Stimulated activated CD4-positive, alpha-beta T cell treated with anti-CD3 and anti-CD28 coated beads, Interleukin-1b, Interleukin-23, amount 100 ng/mL, for 1 hour (primary cell): ENCODE results near the gene ZNF594.
"Not testable (repeated sequence)": the region's sequence is repeated elsewhere in the genome, so short reads cannot be mapped to it uniquely, and the experiment has no call there.

Source experiments
- DNase-seq, 2 donors: peaks; one replicate each; pipeline ENCODE4 v3.0.0-alpha.2; 2020; ENCODE audit warnings: low read depth in 2 of 2

Gene ZNF594

DNA sequence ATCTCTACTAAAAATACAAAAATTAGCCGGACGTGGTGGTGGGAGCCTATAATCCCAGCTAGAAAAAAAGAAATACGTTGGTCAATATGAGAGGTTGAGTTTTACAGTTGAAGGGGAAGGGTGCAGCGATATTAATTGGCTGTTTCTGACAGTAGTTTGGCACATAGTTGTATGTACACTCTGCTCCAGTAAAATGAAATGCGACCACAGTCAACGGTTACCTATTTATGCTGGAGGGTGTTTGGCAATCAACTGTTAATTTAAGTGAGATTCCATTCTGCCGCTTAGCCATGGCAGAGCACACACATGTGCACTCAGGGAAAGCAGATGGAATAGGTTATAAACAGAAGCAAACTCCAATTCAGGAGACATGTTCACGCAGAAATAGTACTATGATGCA is 9.3 kb upstream of the ZNF594 start:
- no peak for DNase-seq

- no peak for DNase-seq
Measured at GRCh38 chr17:5200360-5200759, 8.7 kb upstream of the ZNF594 start.

DNA sequence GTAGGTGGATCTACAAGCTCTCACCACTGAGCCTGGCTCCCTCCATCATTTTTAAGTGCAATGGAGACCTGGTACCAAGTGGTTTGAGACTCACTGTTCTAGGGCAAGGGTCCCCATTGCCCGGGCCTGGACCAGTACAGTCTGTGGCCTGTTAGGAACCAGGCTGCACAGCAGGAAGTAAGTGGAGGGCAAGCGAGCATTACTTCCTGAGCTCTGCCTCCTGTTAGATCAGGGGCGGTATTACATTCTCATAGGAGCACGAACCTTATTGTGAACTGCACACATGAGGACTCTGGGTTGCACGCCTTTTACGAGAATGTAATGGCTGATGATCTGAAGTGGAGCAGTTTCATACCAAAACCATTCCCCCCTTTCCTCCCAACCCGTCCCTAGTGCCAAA is 6.8 kb upstream of the ZNF594 start:
- no peak for DNase-seq

GRCh38 chr17:5194346-5194745 is 2.7 kb upstream of the ZNF594 start:
- no peak for DNase-seq

- no peak for DNase-seq
Measured at GRCh38 chr17:5184288-5184687, 7.4 kb downstream of the ZNF594 start.

DNA sequence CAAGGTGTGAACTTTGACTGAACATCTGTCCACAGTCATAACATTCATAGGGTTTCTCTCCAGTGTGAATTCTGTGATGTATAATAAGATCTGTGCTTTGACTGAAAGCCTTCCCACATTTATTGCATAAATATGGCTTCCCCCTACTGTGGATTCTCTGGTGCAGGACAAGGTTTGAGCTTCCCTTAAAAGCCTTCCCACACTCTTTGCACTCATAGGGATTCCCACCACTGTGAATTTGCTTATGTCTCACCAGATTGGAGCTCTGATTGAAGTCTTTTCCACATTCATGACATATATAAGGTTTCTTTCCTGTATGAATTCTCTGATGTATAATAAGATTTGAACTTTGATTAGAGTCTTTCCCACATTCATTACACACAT is 8.3 kb downstream of the ZNF594 start:
- DNase-seq: no peak

- no peak for DNase-seq
Measured at GRCh38 chr17:5182597-5183409, 8.9 kb downstream of the ZNF594 start.

- no peak for DNase-seq
Measured at GRCh38 chr17:5181509-5182305, 10.0 kb downstream of the ZNF594 start.

- no peak for DNase-seq
Measured at GRCh38 chr17:5179003-5179402, 12.7 kb downstream of the ZNF594 start.

- not testable (repeated sequence) for DNase-seq
Measured at GRCh38 chr17:5175027-5175426, 16.6 kb downstream of the ZNF594 start.

DNA sequence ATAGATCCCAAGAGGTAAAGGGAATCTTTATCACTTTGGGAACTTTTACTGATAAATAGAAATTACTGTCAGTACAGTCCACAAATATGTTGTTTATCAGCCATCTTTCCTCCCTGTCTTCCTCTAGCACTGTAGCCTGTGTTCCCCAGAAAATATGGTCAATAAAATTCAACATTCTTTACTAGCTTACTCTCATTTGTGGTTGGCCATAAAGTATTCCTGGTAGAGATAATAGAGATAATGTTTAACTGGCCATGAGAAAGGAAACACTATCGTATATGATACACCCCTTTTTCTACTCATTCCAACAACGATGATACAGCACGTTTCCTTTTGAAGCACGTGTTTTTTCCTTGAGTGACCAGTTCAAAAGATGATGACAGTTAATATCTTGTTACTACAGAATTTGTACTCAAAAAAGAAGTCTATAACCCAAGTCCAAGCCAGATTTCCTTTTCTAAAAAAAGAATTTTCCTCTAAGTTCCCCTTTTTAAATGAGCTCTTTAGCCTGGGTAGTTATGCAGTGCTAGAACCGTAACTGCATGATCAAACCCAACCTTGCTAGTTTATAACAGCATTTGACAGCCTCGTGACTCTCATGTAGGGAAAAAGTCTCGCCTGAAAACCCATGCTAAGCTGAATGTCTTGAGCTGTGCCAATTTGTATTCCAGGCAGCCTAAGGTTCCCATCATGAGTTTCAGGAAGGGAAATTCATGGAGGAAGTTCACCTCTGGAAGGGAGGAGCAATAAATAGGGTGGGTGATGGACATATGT is 25.7 kb downstream of the ZNF594 start:
- DNase-seq: not testable (repeated sequence)

DNA sequence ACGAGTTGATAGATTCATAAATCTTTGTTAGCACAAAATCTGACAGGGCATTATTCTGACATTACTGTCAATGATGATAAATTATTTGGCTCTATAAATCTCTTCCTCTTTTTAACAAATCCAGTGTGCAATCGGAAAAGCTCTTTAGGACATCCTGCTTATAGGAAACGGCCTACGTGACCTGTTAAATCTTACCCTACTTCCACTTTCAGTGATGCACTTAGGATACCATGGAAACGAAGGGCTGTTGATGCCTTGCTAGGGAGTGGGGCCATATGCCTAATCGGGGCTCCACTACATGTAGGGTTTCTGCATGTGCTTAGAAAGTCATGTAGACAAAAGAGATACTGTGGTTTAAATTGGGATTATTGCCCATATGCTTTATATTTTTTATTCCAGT is 27.2 kb downstream of the ZNF594 start:
- DNase-seq: no peak

DNA sequence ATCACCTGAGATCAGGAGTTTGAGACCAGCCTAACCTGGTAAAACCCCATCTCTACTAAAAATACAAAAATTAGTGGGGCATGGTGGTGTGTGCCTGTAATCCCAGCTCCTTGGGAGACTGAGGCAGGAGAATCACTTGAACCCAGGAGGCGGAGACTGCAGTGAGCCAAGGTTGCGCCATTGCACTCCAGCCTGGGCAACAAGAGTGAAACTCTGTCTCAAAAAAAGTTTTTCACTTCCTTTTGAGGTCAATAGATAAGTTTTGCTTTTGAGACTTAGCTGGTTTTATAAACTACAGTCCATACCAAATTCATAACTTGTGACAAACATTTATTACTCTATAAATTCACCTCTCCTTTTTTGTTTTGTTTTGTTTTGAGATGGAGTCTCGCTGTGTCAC is 29.9 kb downstream of the ZNF594 start:
- DNase-seq: not testable (repeated sequence)

- DNase-seq: not testable (repeated sequence)
Measured at GRCh38 chr17:5160702-5161101, 31.0 kb downstream of the ZNF594 start.

- not testable (repeated sequence) for DNase-seq
Measured at GRCh38 chr17:5146122-5146521, 45.5 kb downstream of the ZNF594 start.

DNA sequence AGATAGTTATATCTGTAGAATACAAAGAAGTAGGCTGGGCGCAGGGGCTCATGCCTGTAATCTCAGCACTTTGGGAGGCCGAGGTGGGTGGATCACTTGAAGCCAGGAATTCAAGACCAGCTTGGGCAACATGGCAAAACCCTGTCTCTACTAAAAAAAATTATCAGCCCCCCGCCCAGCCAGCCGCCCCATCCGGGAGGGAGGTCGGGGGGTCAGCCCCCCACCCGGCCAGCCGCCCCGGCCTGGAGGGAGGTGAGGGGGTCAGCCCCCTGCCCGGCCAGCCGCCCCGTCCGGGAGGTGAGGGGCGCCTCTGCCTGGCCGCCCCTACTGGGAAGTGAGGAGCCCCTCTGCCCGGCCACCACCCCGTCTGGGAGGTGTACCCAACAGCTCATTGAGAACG is 48.8 kb downstream of the ZNF594 start:
- not testable (repeated sequence) for DNase-seq

DNA sequence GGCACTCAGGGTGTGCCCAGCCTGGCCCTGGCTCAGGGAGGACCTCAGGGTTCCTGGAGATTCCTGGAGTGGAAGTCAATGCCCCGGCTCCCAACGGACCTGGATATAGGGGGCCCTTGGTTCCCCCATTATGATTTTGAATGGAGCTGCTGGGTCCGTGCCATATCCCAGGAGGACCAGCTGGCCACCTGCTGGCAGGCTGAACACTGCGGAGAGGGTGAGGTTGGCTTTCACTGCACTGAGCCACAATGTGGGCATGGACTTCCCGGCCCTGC is 52.3 kb downstream of the ZNF594 start:
- no peak for DNase-seq

GRCh38 chr17:5138616-5139457 is 52.8 kb downstream of the ZNF594 start:
- no peak for DNase-seq

DNA sequence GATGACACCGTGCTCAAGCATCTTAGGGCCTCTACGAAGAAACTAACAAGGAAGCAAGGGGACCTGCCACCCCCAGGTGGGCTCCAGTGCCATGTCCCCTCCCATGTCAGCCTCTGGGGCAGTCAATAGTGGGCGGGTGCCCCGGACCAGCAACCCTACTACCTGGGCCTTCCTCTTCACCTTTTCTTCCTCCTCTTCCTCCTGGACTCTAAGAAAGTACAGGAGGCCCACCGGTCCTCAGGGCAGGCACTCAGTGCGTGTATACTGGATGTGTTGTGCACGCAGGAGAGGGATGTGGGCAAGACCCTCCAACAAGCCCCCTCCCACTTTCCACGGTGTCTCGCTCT is 53.5 kb downstream of the ZNF594 start:
- not testable (repeated sequence) for DNase-seq

DNA sequence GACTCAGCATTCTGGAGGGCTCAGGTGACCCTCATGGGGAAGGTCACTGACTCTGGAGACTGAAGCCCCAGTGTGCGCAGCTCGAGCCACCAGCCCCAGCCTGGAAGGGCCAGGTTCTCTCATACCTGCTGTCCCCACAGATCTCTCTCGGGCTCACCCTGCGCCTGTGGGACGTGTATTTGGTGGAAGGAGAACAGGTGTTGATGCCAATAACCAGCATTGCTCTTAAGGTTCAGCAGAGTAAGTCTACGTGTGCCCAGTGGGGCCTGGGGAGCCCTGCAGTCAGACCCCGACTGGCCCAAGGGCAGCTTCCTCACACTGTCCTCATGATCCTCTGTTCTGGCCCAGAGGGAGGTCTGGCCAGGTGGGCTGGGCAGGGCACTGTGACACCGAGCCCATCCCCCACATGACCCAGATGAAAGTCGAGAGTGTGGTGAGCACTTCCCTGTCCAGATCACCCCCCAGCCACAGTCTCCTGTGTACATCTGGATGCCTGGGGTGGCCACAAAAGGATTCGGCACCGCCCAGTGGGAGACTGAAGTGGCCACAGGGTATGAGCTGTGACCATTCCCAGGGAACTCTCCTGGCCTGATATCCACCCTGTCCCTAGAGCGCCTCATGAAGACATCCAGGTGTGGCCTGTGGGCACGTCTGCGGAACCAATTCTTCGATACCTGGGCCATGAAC is 54.0 kb downstream of the ZNF594 start:
- DNase-seq: not testable (repeated sequence)
